NCI-H2107 (cell line): Measurements from ENCODE around the gene HOPX.
"Not testable (repeated sequence)": the region's sequence is repeated elsewhere in the genome, so short reads cannot be mapped to it uniquely, and the experiment has no call there.

Experiments
- DNase-seq: peaks from one replicate; lab custom pipeline; 2025; lab: John Stamatoyannopoulos, UW

The HOPX gene

GRCh38 chr4:56688094-56688647 is 7.1 kb upstream of the HOPX start:
- DNase-seq: no peak

- no peak for DNase-seq
Observed at GRCh38 chr4:56686537-56687231, 5.6 kb upstream of the HOPX start.

GRCh38 chr4:56684320-56685050 is 3.4 kb upstream of the HOPX start:
- DNase-seq: no peak

GRCh38 chr4:56683455-56683854 is 2.4 kb upstream of the HOPX start:
- no peak for DNase-seq

- no peak for DNase-seq
Observed at GRCh38 chr4:56681853-56682525, 893 bp upstream of the HOPX start.

- DNase-seq: no peak
Observed at GRCh38 chr4:56680266-56680665, 830 bp downstream of the HOPX start.

GRCh38 chr4:56677711-56678110 is 3.4 kb downstream of the HOPX start:
- DNase-seq: no peak

GRCh38 chr4:56674984-56675383 is 6.1 kb downstream of the HOPX start:
- DNase-seq: no peak

- no peak for DNase-seq
Observed at GRCh38 chr4:56671860-56672259, 9.2 kb downstream of the HOPX start.

- DNase-seq: no peak
Observed at GRCh38 chr4:56671373-56671772, 9.7 kb downstream of the HOPX start.

GRCh38 chr4:56668267-56668666 is 12.8 kb downstream of the HOPX start:
- no peak for DNase-seq

- DNase-seq: not testable (repeated sequence)
Observed at GRCh38 chr4:56667396-56667795, 13.7 kb downstream of the HOPX start.

GRCh38 chr4:56666279-56666678 is 14.8 kb downstream of the HOPX start:
- DNase-seq: no peak

- no peak for DNase-seq
Observed at GRCh38 chr4:56665781-56666180, 15.3 kb downstream of the HOPX start.

- DNase-seq: no peak
Observed at GRCh38 chr4:56662782-56663468, 18.2 kb downstream of the HOPX start.

GRCh38 chr4:56659946-56660345 is 21.1 kb downstream of the HOPX start:
- no peak for DNase-seq

- no peak for DNase-seq
Observed at GRCh38 chr4:56658528-56658927, 22.6 kb downstream of the HOPX start.

- no peak for DNase-seq
Observed at GRCh38 chr4:56657818-56658217, 23.3 kb downstream of the HOPX start.

GRCh38 chr4:56657128-56657527 is 24.0 kb downstream of the HOPX start:
- no peak for DNase-seq

- DNase-seq: no peak
Observed at GRCh38 chr4:56656346-56656643, 24.8 kb downstream of the HOPX start.

GRCh38 chr4:56655627-56656345 is 25.3 kb downstream of the HOPX start:
- DNase-seq: no peak

- DNase-seq: no peak
Observed at GRCh38 chr4:56655209-56655626, 25.9 kb downstream of the HOPX start.
